ENCODE measurements around the gene RCC2.
"Not testable (repeated sequence)": the region's sequence is repeated elsewhere in the genome, so short reads cannot be mapped to it uniquely, and the experiment has no call there.

The RCC2 gene

DNA sequence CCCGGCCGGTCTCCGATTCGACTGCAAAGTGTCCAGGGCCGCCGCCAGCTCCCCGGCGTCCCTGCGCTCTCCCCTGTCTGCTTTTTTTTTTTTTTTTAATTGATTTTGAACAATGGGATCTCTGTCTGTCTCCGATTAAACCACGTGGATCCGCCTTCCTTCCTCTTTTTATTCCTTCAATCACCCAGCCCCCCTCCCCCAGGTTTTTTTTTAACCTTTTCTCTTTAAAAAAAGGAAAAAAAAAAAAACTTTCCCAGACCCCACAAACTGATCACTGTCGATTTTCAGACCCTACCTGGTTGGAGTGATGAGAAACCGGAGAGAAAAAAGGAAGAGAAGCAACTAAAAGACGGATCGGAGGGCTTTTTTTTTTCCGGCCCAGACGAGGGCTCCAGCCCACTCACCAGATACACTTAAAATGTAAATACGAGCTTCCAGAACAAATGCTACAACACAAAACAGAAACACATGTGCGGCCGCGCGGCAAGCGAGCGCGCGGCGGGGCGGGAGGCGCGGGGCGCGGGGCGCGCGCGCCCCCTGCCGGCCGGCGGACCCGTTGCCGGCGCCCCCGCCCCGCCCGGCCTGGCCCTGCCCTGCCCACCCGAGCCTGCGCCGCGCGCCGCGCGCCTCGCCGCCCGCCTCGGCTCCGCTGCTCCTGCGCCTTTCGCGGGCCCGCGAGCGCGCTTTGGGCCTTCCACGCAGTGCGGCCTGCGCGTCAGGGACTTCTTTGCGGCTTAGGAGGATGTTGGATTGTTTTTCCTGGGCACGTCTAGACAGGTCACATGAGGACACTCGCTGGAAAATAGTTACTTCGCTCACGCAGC, at the start of gene RCC2:
RCC2 (minus strand) TSS at position 428 of the 824 bp plus-strand sequence. CDS start 1,163 bp downstream, outside the sequence.
- no peak for DNase-seq (ENCODE audit: low read depth)

DNA sequence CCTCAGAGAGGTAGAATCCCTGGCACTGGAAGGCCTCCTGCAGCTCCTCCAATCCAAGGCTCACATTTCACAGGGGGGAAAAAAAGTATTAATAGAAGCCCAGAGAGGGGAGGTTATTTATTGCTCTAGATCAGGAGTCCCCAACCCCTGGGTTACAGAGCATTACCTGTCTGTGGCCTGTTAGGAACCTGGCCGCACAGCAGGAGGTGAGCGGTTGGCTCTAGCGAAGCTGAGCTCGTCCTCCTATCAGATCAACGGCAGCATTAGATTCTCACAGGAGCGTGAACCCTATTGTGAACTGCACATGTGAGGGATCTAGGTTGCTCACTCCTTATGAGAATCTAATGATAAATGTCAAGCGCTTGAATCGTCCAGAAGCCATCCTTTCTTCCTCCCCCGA, 46.8 kb upstream of the RCC2 start:
- no peak for DNase-seq (ENCODE audit: low read depth)

DNA sequence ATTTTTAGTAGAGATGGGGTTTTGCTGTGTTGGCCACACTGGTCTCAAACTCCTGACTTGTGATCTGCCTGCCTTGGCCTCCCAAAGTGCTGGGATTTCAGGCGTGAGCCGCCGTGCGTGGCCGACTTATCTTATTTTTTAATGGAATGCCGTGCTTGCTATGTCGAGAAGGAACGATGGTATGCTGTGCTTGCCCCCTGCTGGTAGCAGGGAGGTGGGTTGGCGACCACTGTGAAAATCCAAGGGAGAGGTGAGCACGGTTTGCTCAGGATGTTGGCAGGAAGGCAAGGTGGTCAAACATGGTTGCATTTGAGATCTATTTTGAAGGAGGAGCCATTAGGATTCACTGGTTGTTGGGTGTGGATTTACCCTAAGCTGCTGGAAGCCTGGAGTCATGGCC, 45.8 kb upstream of the RCC2 start:
- DNase-seq (ENCODE audit: low read depth): no peak

DNA sequence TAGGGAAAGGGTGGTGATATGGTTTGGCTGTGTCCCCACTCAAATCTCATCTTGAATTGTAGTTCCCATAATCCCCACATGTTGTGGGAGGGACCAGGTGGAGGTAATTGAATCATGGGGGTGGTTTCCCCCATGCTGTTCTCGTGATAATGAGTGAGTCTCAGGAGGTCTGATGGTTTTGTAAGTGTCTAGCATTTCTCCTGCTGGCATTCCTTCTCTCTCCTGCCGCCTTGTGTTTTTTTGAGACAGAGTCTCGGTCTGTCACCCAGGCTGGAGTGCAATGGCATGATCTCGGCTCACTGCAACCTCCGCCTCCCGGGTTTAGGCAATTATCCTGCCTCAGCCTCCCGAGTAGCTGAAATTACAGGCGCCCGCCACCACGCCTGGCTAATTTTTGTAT, 42.5 kb upstream of the RCC2 start:
- DNase-seq (ENCODE audit: low read depth): not testable (repeated sequence)

DNA sequence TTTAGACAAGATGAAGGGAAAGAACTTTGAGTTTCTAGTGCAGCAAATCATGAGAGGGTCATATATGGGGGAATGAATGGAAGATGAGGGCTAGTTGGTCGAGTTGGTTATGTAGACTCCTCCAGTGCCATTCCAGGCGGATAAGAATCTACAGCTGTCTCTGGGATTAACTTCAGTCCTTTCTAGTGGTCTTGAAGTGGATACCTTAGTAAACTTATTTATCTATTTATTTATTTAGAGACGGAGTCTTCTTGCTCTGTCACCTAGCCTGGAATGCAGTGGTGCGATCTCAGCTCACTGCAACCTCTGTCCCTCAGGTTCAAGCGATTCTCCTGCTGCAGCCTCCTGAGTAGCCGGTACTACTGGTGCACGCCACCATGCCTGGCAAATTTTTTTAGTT, 41.4 kb upstream of the RCC2 start:
- no peak for DNase-seq (ENCODE audit: low read depth)

DNA sequence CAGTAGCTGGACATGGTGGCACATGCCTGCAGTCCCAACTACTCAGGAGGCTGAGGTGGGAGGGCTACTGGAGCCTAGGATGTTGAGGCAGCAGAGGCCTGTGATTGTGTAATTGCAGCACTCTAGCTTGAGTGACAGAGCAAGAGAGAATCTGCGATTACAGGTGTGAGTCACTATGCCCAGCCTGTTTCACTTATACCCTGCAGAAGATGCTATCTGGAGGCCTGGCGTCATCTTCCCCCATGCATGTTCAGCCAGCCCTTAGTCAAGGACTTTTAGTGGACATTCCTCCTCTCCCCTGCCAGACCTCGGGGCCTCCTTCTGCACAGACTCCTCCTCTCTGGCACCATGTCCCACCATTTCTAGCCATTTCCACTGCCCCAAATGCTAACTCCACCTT, 36.3 kb upstream of the RCC2 start:
- no peak for DNase-seq (ENCODE audit: low read depth)

DNA sequence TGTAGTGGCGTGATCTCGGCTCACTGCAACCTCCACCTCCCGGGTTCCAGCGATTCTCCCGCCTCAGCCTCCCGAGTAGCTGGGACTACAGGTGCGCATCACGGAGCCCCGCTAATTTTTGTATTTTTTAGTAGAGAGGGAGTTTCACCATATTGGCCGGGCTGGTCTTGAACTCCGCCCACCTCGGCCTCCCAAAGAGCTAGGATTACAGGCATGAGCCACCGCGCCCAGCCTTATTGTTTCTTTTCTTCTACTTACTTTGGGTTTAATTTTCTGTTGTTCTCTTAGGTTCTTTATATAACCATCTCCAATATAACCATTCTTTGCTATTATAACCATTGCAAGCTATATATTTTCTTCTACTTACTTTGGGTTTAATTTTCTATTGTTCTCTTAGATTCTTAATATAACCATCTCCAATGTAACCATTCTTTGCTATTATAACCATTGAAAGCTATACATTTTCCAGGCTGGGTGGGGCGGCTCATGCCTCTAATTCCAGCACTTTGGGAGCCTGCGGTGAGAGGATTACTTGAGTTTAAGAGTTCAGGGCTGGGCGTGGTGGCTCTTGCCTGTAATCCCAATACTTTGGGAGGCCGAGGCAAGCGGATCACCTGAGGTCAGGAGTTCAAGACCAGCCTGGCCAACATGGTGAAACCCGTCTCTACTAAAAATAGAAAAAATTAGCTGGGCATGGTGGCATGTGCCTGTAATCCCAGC, 35.5 kb upstream of the RCC2 start:
- not testable (repeated sequence) for DNase-seq (ENCODE audit: low read depth)

DNA sequence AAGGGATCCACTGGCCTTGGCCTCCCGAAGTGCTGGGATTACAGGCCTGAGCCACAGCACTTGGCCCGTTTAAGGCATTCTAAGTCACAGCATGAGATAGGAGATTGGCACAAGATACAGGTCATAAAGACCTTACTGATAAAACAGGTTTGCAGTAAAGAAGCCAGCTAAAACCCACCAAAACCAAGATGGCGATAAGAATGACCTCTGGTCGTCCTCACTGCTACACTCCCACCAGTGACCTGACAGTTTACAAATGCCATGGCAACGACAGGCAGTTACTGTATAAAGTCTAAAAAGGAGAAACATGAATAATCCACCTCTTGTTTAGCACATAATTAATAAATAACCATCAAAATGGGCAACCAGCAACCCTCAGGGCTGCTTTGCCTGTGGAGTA, 33.3 kb upstream of the RCC2 start:
- DNase-seq (ENCODE audit: low read depth): no peak

DNA sequence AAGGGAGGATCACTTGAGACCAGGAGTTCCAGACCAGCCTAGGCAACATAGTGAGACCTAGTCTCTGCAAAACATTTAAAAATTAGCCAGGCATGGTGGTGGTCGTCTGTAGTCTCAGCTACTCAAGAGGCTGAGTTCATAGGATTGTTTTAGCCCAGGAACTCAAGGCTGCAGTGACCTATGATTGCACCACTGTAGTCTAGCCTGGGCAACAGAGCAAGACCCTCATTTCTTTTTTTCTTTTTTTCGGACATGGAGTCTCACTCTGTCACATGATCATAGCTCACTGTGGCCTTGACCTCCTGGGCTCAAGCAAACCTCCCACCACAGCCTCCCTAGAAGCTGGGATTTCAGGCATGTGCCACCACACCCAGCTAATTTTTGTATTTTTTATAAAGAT, 31.9 kb upstream of the RCC2 start:
- DNase-seq (ENCODE audit: low read depth): no peak

DNA sequence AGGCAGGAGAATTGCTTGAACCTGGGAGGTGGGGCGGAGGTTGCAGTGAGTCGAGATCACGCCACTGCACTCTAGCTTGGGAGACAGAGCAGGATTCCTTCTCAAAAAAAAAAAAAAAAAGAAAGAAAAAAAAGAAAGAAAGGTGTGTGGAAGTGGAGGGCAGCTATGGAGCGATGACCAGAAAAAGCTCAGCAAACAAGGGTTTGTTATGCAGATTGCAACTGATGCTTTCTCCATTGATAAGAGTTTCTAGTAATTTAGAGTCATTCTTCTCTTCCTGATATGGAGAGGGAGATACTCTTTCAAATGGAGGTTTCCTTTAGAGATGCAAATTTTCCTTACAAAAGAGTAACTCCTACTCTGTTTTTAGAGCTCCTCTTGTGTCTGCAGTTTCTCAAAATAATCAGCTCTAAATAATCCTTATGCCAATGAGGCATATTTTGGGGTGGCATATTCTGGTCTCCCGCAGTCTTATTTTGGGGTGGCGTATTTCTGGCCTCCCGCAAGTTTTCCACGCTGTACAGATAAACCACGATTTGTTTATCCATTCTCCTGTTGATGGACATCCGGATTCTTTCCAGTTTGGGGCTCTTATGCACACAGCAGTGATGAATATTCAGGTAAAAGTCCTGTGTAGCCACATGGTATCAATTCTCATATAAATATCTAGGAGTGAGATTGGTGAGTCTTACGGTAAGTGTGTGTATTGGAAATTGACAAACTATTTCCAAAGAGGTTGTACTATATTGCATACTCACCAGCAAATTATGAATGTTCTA, 30.7 kb upstream of the RCC2 start:
- DNase-seq (ENCODE audit: low read depth): no peak

DNA sequence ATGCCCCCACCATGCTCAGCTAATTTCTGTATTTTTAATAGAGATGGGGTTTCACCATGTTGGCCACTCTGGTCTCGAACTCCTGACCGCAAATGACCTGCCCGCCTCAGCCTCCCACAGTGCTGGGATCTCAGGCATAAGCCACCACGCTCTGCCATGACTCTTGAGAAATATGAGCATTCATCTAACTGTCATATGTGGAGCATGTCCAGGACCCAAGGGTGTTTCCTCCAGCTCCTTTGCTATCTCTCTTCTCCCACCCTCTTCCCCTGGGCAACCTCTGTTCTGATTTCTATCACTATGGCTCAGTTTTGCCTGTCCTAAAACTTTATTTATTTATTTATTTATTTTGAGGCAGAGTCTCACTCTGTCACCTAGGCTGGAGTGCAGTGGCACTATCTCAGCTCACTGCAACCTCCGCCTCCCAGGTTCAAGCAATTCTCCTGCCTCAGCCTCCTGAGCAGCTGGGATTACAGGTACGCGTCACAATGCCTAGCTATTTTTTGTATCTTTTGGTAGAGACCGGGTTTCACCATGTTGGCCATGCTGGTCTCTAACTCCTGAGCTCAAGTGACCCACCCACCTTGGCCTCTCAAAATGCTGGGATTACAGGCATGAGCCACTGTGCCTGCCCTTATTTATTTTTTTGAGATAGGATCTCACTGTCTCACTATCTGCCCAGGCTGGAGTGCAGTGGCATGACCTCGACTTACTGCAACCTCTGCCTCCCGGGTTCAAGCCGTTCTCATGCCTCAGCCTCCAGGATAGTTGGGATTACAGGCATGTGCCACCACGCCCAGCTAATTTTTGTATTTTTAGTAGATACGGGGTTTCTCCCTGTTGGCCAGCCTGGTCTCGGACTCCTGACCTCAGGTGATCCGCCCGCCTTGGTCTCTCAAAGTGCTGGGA, 29.1 kb upstream of the RCC2 start:
- DNase-seq (ENCODE audit: low read depth): not testable (repeated sequence)

DNA sequence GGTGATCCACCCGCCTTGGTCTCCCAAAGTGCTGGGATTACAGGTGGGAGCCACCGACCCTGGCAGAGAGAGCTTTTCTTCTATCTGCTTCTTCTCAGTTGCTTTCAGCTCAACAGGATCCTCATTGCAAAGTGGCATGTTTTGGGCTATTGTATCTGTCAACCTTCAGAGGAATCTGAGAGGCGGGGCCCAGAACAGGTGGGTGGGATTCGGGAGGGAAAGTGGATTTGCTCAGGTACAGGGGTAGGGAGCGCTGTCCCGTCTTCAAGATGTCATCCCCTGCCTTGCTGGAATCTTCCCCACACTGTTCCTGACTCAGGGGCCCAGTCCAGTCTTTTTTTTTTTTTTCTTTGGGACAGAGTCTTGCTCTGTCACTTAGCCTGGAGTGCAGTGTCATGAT, 26.9 kb upstream of the RCC2 start:
- no peak for DNase-seq (ENCODE audit: low read depth)

DNA sequence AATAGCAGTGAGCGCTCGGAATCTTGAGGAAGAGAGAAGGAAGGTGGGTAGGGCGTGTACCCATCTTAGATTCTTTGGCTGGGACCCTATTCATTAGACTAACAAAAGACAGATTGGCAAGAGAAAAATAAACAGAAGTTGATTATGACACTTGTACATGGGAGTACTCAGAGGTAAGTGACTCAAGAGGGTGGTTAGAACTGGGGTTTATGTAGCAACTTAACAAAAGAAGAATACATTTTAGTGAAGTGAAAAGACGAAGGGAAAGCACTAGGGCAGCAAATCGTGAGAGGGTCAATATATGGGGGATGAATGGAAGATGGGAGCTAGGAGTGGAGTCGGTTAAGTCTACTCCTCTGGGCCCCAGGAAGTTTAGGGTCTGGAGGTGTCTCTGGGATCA, 25.8 kb upstream of the RCC2 start:
- DNase-seq (ENCODE audit: low read depth): no peak

DNA sequence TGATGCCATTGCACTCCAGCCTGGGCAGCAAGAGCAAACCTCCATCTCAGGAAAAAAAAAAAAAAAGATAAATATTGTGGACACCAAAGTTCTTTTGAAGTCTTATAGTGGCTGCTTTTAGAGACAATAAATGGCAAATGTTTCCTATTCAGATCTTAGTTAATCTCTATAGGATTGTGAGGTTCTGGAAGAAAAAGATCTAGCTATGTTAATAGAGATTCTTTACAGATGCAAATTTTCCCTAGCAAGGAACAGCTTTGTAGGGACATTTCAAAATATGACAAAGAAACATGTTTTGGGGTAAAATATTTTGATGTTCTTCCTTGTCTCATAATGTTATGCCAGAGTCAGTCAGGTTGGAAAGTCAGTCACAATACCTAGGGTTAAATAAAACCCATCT, 24.5 kb upstream of the RCC2 start:
- DNase-seq (ENCODE audit: low read depth): no peak

DNA sequence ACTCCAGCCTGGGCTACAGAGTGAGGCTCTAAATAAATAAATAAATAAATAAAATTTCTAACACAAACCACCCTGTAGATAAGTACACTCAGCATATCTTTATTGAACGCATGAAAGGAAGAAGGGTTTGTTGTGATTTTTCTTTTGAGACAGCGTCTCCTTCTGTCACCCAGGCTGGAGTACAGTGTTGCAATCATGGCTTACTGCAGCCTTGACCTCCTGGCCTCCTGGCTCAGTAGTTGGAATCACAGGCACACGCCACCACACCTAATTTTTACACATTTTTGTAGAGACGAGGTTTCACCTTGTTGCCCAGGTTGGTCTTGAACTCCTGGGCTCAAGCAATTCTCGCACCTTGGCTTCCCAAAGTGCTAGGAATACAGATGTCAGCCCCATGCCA, 23.2 kb upstream of the RCC2 start:
- no peak for DNase-seq (ENCODE audit: low read depth)

DNA sequence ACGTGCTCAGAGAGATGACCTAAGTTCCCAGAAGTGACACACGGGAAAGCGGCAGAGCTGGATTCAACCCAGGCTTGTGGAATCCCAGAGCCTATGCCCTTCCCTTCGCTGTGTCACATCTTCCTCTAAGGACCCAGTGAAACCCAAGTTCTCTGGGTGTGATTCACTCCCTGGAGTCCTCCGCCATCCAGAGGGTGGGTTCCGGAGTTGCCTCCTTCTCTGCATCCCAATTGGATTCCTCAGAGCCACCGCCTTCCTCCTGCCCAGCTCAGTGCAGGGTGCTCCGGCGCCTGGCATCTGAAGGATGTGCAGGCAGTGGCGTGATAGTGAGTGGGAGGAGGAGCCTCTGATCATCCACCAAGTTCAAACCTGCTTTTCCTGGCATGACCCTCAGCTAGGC, 20.7 kb upstream of the RCC2 start:
- DNase-seq (ENCODE audit: low read depth): no peak

DNA sequence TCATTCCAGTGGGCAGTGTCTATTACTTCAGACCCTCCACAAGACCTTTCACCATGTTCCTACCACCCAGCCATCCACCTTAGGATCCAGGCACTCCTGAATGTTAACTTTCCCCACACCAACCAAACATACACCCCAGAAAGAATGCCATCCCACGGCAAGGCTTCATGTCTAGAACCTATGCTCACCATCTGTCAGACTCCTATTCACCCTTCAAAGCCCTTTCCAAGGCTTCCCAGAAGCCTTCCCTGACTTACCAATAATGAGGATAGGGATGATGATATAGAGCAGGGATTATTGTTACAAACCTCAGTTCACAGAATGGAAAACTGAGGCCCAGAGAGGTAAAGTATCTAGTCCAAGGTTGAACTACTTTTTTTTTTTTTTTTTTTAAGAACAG, 19.3 kb upstream of the RCC2 start:
- DNase-seq (ENCODE audit: low read depth): no peak

DNA sequence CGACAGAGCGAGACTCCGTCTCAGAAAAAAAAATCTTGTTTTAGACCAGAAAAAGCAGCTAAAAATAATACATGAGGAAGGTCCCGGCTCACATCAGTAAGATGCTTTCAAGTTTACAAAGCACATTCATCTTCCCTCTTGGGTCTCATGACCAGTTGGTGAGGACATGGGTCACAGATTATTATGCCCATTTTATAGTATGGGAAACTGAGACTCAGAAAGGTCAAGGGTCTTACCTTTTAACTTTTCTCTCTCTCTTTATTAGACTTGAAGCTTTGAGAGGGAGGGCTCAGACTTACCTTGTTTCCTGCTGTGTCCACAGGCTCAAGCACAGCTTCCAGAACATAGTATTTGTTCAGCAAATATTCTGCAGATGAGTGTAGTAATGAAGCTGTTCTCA, 13.2 kb upstream of the RCC2 start:
- no peak for DNase-seq (ENCODE audit: low read depth)

DNA sequence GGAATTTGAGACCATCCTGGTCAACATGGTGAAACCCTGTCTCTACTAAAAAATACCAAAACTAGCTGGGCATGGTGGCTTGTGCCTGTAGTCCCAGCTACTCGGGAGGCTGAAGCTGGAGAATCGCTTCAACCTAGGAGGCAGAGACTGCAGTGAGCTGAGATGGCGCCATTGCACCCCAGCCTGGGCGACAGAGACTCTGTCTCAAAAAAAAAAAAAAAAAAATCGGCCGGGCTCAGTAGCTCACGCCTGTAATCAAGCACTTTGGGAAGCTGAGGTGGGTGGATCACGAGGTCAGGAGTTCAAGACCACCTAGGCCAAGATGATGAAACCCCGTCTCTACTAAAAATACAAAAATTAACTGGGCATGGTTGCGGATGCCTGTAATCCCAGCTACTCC, 12.7 kb upstream of the RCC2 start:
- DNase-seq (ENCODE audit: low read depth): not testable (repeated sequence)

DNA sequence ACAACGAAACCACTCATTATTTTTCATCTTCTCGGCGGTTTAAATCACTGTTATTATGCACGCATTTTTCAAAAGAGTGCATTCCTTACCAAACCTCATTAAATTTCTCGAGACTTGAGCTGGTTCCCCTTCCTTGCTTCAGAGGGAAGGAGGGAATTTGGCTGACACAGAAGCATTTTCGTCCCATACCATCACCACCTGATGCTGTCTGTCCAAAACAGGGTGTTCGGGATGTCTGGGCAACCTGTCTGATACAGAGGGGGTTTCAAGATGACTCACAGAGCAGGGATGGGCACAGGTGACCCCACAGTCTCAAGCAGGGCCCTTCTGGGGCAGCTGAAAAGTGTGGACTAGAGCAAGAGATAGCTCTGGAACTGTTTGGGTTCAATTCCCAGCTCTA, 12.3 kb upstream of the RCC2 start:
- no peak for DNase-seq (ENCODE audit: low read depth)

DNA sequence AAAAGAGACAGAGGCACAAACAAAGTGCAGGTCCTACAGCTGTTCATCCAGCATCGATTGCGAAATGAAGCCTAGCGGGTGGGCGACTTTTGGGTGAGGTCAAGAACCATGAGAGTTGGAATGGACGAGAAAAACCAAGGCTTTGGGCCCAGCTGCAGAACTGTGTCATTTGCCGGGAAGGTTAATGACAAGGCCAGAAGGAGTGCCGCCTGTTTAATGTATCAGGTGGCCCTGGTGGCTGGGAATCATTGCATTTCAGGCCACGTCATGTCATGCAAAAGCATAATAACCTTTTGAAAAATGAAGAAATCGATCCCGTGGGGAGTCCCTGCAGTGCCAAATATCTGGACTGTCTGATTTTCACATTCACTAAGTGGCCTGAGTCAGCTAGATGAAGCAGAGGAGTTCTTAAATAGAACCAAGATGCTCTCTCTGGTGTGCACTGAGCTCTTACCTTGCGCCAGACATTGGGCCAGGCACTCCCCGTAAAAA, 8.1 kb upstream of the RCC2 start:
- DNase-seq (ENCODE audit: low read depth): no peak

DNA sequence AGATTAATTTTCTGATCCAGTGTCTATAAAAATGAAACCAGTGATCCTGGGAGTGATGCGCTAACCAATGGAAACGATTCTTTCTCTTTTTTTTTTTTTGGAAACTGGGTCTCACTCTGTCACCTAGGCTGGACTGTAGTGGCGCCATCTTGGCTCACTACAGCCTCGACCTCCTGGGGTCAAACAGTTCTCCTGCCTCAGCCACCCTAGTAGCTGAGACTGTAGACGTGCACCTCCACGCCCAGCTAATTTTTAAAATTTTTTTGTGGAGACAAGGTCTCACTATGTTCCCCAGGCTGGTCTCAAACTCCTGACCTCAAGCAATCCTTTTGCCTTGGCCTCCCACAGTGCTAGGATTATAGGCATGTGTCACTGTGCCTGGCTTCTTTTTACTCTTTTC, 3.4 kb upstream of the RCC2 start:
- DNase-seq (ENCODE audit: low read depth): no peak

Measured in stromal cell of bone marrow (primary cell).